SK-N-MC (cell line): Measurements from ENCODE around the gene C5.

Source experiments
- DNase-seq: peaks from one replicate; pipeline ENCODE4 v3.0.0-alpha.2; 2011; ENCODE audit warnings: low read depth, low spot score
- H3K27ac ChIP-seq: fragments of 200-600 bp; sonication (generic); 2 replicates; pipeline ENCODE4 v1.5.1; 2016; ENCODE audit warnings: mixed run types
- H3K36me3 ChIP-seq: fragments of 200-600 bp; sonication (generic); 2 replicates; pipeline ENCODE4 v1.6.1; 2017; ENCODE audit warnings: antibody characterized with exemption, low read length, mixed read lengths; ENCODE audit not compliant: insufficient read depth
- H3K4me3 ChIP-seq: fragments of 200-600 bp; sonication (generic); 2 replicates; pipeline ENCODE4 v1.5.1; 2016
- H3K9ac ChIP-seq: fragments of 200-600 bp; sonication (generic); 2 replicates; pipeline ENCODE4 v1.8.0; 2017; ENCODE audit warnings: mixed run types, mixed read lengths; ENCODE audit not compliant: insufficient read length
- H3K9me3 ChIP-seq: fragments of 200-600 bp; sonication (generic); 2 replicates; pipeline ENCODE4 v1.6.1; 2017; ENCODE audit warnings: low read depth, mild to moderate bottlenecking, antibody characterized with exemption, low read length, moderate library complexity, mixed read lengths
- EZH2 ChIP-seq: fragments of 200-600 bp; sonication (generic); IDR thresholded peaks from one replicate; pipeline ENCODE4 v1.6.1; 2017; ENCODE audit warnings: antibody characterized with exemption
- FOXP2 ChIP-seq: optimal IDR thresholded peaks from 2 replicates; pipeline ENCODE3; 2011; ENCODE audit warnings: mild to moderate bottlenecking, moderate library complexity; ENCODE audit not compliant: insufficient read depth; ENCODE audit errors: extremely low read length, control extremely low read depth
- POLR2AphosphoS5 ChIP-seq: IDR thresholded peaks from 2 replicates; pipeline ENCODE4 v1.6.1; 2012; ENCODE audit warnings: mild to moderate bottlenecking, low read depth, low read length, borderline replicate concordance

Gene C5

GRCh38 chr9:120911295-120911837, 138.7 kb downstream of the C5 start:
- no peak for TF ChIP-seq EZH2
- no peak for TF ChIP-seq POLR2AphosphoS5
- no peak for TF ChIP-seq FOXP2
- no peak overlapping the region for H3K4me3 ChIP-seq
- no peaks in the 10 kb centered on the region for H3K9me3 ChIP-seq
- no peak overlapping the region for H3K27ac ChIP-seq
- DNase-seq: no peak
- H3K9ac ChIP-seq: no peak overlapping the region
- H3K36me3 ChIP-seq: no peaks in the 10 kb centered on the region

- H3K4me3 ChIP-seq: no peak overlapping the region
- no peak overlapping the region for H3K9ac ChIP-seq
- DNase-seq: no peak
- no peak overlapping the region for H3K27ac ChIP-seq
- no peak for TF ChIP-seq FOXP2
- H3K36me3 ChIP-seq: no peaks in the 10 kb centered on the region
- no peaks in the 10 kb centered on the region for H3K9me3 ChIP-seq
These were observed 139.4 kb downstream of the C5 start for GRCh38 chr9:120910643-120911042.

- DNase-seq: no peak
- no peak overlapping the region for H3K27ac ChIP-seq
These were observed 140.2 kb downstream of the C5 start for GRCh38 chr9:120909904-120910303.

GRCh38 chr9:120905315-120906164, 144.5 kb downstream of the C5 start:
- H3K9ac ChIP-seq: no peak overlapping the region
- no peak for DNase-seq
- no peak overlapping the region for H3K4me3 ChIP-seq
- TF ChIP-seq POLR2AphosphoS5 (no peak), FOXP2 (no peak), EZH2 (no peak)
- H3K36me3 ChIP-seq: no peaks in the 10 kb centered on the region
- no peak overlapping the region for H3K27ac ChIP-seq
- H3K9me3 ChIP-seq: no peaks in the 10 kb centered on the region

More at GRCh38 chr9:120909904-120910303, 140.2 kb downstream of the C5 start:
- no peaks in the 10 kb centered on the region for H3K36me3 ChIP-seq
- no peak overlapping the region for H3K4me3 ChIP-seq
- TF ChIP-seq FOXP2: no peak
- no peak for TF ChIP-seq EZH2
- TF ChIP-seq POLR2AphosphoS5: no peak
- no peak overlapping the region for H3K9ac ChIP-seq
- no peaks in the 10 kb centered on the region for H3K9me3 ChIP-seq

- TF ChIP-seq POLR2AphosphoS5 (no peak), EZH2 (no peak), FOXP2 (no peak)
- Histone ChIP-seq H3K36me3 (no peaks in the 10 kb centered on the region), H3K9me3 (no peaks in the 10 kb centered on the region), H3K4me3 (no peak overlapping the region), H3K9ac (no peak overlapping the region), H3K27ac (no peak overlapping the region)
- DNase-seq: no peak
These were observed 145.1 kb downstream of the C5 start for GRCh38 chr9:120904978-120905301.

GRCh38 chr9:120904061-120904977, 145.8 kb downstream of the C5 start:
- no peaks in the 10 kb centered on the region for H3K9me3 ChIP-seq
- TF ChIP-seq FOXP2: no peak
- no peak overlapping the region for H3K27ac ChIP-seq
- H3K9ac ChIP-seq: no peak overlapping the region
- no peak overlapping the region for H3K4me3 ChIP-seq
- no peaks in the 10 kb centered on the region for H3K36me3 ChIP-seq
- no peak for DNase-seq

- Histone ChIP-seq H3K36me3 (no peaks in the 10 kb centered on the region), H3K4me3 (no peak overlapping the region), H3K9me3 (no peaks in the 10 kb centered on the region), H3K9ac (no peak overlapping the region), H3K27ac (no peak overlapping the region)
- TF ChIP-seq FOXP2: no peak
- no peak for TF ChIP-seq EZH2
- TF ChIP-seq POLR2AphosphoS5: no peak
- no peak for DNase-seq
These were observed 147.2 kb downstream of the C5 start for GRCh38 chr9:120902569-120903535.
